AG04450 (cell line): ENCODE measurements around the gene C7orf57. TPM values are rescaled to one million over a fixed set of nuclear protein-coding genes. Genes with fewer than 3 reads are reported as not detected.

Source experiments
- CTCF ChIA-PET: fragments of 300-600, 350-600 bp; formaldehyde crosslinking; extraction: SDS; loops from one replicate; lab custom pipeline; 2022; ENCODE audit warnings: antibody characterized with exemption, inconsistent platforms; lab: Charles Lee
- POLR2A ChIA-PET: fragments of 350-600 bp; formaldehyde crosslinking; extraction: SDS; loops from one replicate; lab custom pipeline; 2021; ENCODE audit warnings: antibody characterized with exemption, inconsistent platforms; lab: Yijun Ruan, JAX
- DNase-seq: peaks from one replicate; pipeline ENCODE4 v3.0.0-alpha.2; 2011; ENCODE audit warnings: low read depth, low spot score
- H3K27ac ChIP-seq: one replicate; pipeline ENCODE4 v1.5.1; 2012; ENCODE audit warnings: low read depth, low read length, control low read depth
- H3K27me3 ChIP-seq: one replicate; pipeline ENCODE4 v1.6.0; 2012; ENCODE audit warnings: low read length; ENCODE audit not compliant: control insufficient read depth, insufficient read depth
- H3K4me3 ChIP-seq: 2 replicates; pipeline ENCODE4 v1.5.1; 2011; ENCODE audit warnings: mild to moderate bottlenecking, low read depth, low read length, control low read depth
- H3K9me3 ChIP-seq: 2 replicates; pipeline ENCODE4 v1.5.1; 2012; ENCODE audit warnings: low read length; ENCODE audit not compliant: control insufficient read depth, insufficient read depth
- CTCF ChIP-seq: IDR thresholded peaks from 2 replicates; pipeline ENCODE4 v1.5.1; 2011; ENCODE audit warnings: low read depth, low read length, control low read depth, inconsistent platforms
- polyA plus RNA-seq: library from polyadenylated mRNA; depleted of rRNA; stranded (reverse); fragments of >200 nt; gene quantifications from 2 replicates; pipeline ENCODE4 v1.2.3, GENCODE V29; 2011

Gene C7orf57
- polyA plus RNA-seq, 1 experiment, result not detected

- CTCF ChIA-PET, result interaction anchor here (1.2 to 2.8 kb wide), 6 partner anchors 8 to 836 kb away, joined by 3 to 10 read pairs (median 8); no protein-coding TSS in a partner anchor
Observed at GRCh38 chr7:48102530-48102929, 67.2 kb downstream of the C7orf57 start.

GRCh38 chr7:48105045-48105444, 69.7 kb downstream of the C7orf57 start:
- ChIA-PET CTCF (interaction anchor here (1.4 to 1.5 kb wide), 2 partner anchors 50 to 113 kb away, joined by 4 to 6 read pairs; no protein-coding TSS in a partner anchor), POLR2A (no interaction called here)
- Histone ChIP-seq H3K27ac (no peak overlapping the region), H3K9me3 (no peaks in the 10 kb centered on the region), H3K4me3 (no peak overlapping the region), H3K27me3 (no peaks in the 10 kb centered on the region)
- no peak for DNase-seq
- no peak for TF ChIP-seq CTCF

More at GRCh38 chr7:48102530-48102929, 67.2 kb downstream of the C7orf57 start:
- no peaks in the 10 kb centered on the region for H3K9me3 ChIP-seq
- H3K27ac ChIP-seq, result no peak overlapping the region
- POLR2A ChIA-PET, result no interaction called here
- TF ChIP-seq CTCF, result no peak
- no peak overlapping the region for H3K4me3 ChIP-seq
- no peaks in the 10 kb centered on the region for H3K27me3 ChIP-seq
- DNase-seq, result no peak

- Histone ChIP-seq H3K27me3 (no peaks in the 10 kb centered on the region), H3K9me3 (no peaks in the 10 kb centered on the region), H3K27ac (no peak overlapping the region), H3K4me3 (no peak overlapping the region)
- CTCF ChIA-PET, result interaction anchor here (4.2 to 7.4 kb wide), 2 partner anchors 116 to 162 kb away, joined by 67 to 160 read pairs; no protein-coding TSS in a partner anchor
- POLR2A ChIA-PET, result no interaction called here
- DNase-seq, result no peak
- no peak for TF ChIP-seq CTCF
Observed at GRCh38 chr7:48106906-48107659, 71.7 kb downstream of the C7orf57 start.

- no peak overlapping the region for H3K27ac ChIP-seq
- no peaks in the 10 kb centered on the region for H3K27me3 ChIP-seq
- CTCF ChIA-PET, result interaction anchor here (0.6 to 7.4 kb wide), 6 partner anchors 12 to 163 kb away, joined by 3 to 160 read pairs (median 28); no protein-coding TSS in a partner anchor
- no peak for TF ChIP-seq CTCF
- no peak overlapping the region for H3K4me3 ChIP-seq
- H3K9me3 ChIP-seq, result no peaks in the 10 kb centered on the region
- no peak for DNase-seq
- POLR2A ChIA-PET, result no interaction called here
Observed at GRCh38 chr7:48107926-48108472, 72.7 kb downstream of the C7orf57 start.
